OCI-LY3 (cell line): ENCODE results near the gene UNC13D.

Experiments used
- CTCF ChIP-seq: fragments of 200-600, 300-600 bp; sonication (generic); IDR thresholded peaks from 2 replicates; pipeline ENCODE4 v1.5.1; 2014; ENCODE audit warnings: antibody characterized with exemption, low read length, low read depth
- EZH2phosphoT487 ChIP-seq: fragments of 200-600 bp; shearing (Covaris generic); IDR thresholded peaks from 2 replicates; pipeline ENCODE4 v1.6.1; 2018; ENCODE audit warnings: antibody characterized with exemption, mixed run types, low read depth

DNA sequence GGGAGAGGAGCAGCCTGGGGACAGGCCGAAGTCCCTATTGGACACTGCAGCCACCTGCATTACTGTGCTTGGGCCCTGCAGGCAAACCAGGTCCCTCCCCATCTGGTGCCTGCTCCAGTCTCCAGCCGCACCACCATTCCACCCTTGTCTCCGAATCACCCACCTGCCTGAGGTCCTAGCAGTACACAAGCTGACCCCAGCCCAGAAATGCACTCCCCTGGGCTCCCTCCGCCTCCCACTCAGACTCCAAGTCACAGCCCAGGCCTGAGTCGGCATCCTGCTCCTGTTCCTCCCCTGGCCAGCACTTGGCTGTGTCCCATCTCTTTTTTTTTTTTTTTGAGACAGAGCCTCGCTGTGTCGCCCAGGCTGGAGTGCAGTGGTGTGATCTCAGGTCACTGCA lies 6.3 kb downstream of the UNC13D start:
- TF ChIP-seq CTCF: no peak
- no peak for TF ChIP-seq EZH2phosphoT487
